ENCODE data around the gene TXNRD1. TPM values are rescaled to one million over a fixed set of nuclear protein-coding genes. Genes with fewer than 3 reads are reported as not detected.
A peak's percentile ranks its signal among the peaks of the same experiment; 100 is the strongest.

TXNRD1 gene
- total RNA-seq, 1 donor from 2014 or later, result 176 TPM

GRCh38 chr12:104280111-104280510 is 64.5 kb downstream of the TXNRD1 start:
- H3K9me3 ChIP-seq (ENCODE audit: insufficient read depth, low read depth, low read length), result no peaks in the 10 kb centered on the region
- H3K27me3 Mint-ChIP-seq (ENCODE audit: low read depth, unreplicated experiment), result no peaks in the 10 kb centered on the region
- H3K4me2 ChIP-seq (ENCODE audit: low read length), result peak overlapping the region; percentile 74
- peak overlapping the region; percentile 66 for H3K9ac ChIP-seq (ENCODE audit: low read length)
- H3K36me3 ChIP-seq (ENCODE audit: insufficient read depth, low read length), result no peaks in the 10 kb centered on the region
- peak overlapping the region; percentile 83 for H3K27ac ChIP-seq (ENCODE audit: low read depth, low read length)
- no peaks in the 10 kb centered on the region for H3K36me3 Mint-ChIP-seq (ENCODE audit: low read depth, unreplicated experiment)
- H3K79me2 ChIP-seq (ENCODE audit: insufficient read depth, low read length), result peaks cover 6% of the 10 kb centered on the region
- H3K27ac Mint-ChIP-seq (ENCODE audit: unreplicated experiment), result peak overlapping the region; percentile 73
- H3K9me3 Mint-ChIP-seq (ENCODE audit: unreplicated experiment), result no peaks in the 10 kb centered on the region
- no peak for TF ChIP-seq EZH2 (IDR thresholded peaks at IDR 0.05; ENCODE audit: insufficient read depth, low read length)
- TF ChIP-seq CTCF (IDR thresholded peaks at IDR 0.05; ENCODE audit: insufficient read depth, low read depth, low read length), result no peak
- no peaks in the 10 kb centered on the region for H4K20me1 ChIP-seq (ENCODE audit: insufficient read depth, low read length)
- H3K4me3 Mint-ChIP-seq (ENCODE audit: unreplicated experiment), result peak overlapping the region; percentile 72
- H2AFZ ChIP-seq (ENCODE audit: low read depth, low read length), result no peak overlapping the region
- H3K4me3 ChIP-seq (ENCODE audit: insufficient read depth, low read depth, low read length), result no peak overlapping the region
- no peak for DNase-seq (ENCODE audit: low read depth)
- H3K4me1 ChIP-seq (ENCODE audit: insufficient read depth, low read length), result peaks cover 35% of the 10 kb centered on the region
- no peak for FAIRE-seq
- peaks cover 25% of the 10 kb centered on the region for H3K4me1 Mint-ChIP-seq (ENCODE audit: low read depth, unreplicated experiment)
- no peaks in the 10 kb centered on the region for H3K27me3 ChIP-seq (ENCODE audit: insufficient read depth, low read length)

DNA sequence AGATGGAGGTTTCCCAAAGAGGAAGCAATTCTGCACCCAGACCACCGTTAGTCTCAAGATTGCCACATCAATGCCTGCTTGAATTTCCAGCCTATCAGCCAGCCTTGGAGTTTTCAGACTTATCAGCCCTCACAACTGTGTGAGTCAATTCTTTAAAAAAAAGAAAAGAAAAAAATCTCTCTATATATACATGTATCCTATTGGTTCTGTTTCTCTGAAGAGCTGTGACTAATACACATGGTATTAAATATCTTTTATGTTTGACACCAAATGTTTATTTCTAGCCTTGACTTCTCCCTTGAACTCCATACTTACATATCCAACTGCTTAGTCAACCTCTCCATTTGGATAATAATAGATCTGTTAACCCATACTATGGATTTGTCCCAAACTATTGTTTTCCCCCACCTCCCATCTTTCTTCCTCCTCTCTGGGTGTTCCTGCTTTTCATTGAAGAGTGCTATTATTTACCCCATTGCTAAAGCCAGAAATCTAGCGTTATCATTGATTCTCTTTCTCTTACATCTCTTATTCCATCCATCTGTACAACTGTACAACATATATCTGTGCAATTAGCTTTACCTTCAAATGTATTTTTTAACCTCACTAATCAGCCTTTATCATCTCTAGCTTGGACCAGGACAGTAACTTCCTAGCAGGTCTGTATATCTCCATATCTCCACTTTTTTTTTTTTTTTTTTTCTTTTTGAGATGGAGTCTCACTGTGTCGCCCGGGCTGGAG is 65.3 kb downstream of the TXNRD1 start:
- no peaks in the 10 kb centered on the region for H4K20me1 ChIP-seq (ENCODE audit: insufficient read depth, low read length)
- peaks cover 31% of the 10 kb centered on the region for H3K4me1 Mint-ChIP-seq (ENCODE audit: low read depth, unreplicated experiment)
- H3K36me3 Mint-ChIP-seq (ENCODE audit: low read depth, unreplicated experiment), result no peaks in the 10 kb centered on the region
- H3K4me3 ChIP-seq (ENCODE audit: insufficient read depth, low read depth, low read length), result peak overlapping the region; percentile 20
- H3K9me3 Mint-ChIP-seq (ENCODE audit: unreplicated experiment), result no peaks in the 10 kb centered on the region
- no peaks in the 10 kb centered on the region for H3K27me3 ChIP-seq (ENCODE audit: insufficient read depth, low read length)
- DNase-seq (ENCODE audit: low read depth) (peak; percentile 99), FAIRE-seq (peak; percentile 65)
- H3K4me2 ChIP-seq (ENCODE audit: low read length), result peak overlapping the region; percentile 74
- TF ChIP-seq CTCF (IDR thresholded peaks at IDR 0.05; ENCODE audit: insufficient read depth, low read depth, low read length) (no peak), EZH2 (IDR thresholded peaks at IDR 0.05; ENCODE audit: insufficient read depth, low read length) (no peak)
- peak overlapping the region; percentile 37 for H3K4me3 Mint-ChIP-seq (ENCODE audit: unreplicated experiment)
- peaks cover 6% of the 10 kb centered on the region for H3K79me2 ChIP-seq (ENCODE audit: insufficient read depth, low read length)
- no peaks in the 10 kb centered on the region for H3K9me3 ChIP-seq (ENCODE audit: insufficient read depth, low read depth, low read length)
- H3K27me3 Mint-ChIP-seq (ENCODE audit: low read depth, unreplicated experiment), result no peaks in the 10 kb centered on the region
- peak overlapping the region; percentile 83 for H3K27ac ChIP-seq (ENCODE audit: low read depth, low read length)
- H3K27ac Mint-ChIP-seq (ENCODE audit: unreplicated experiment), result peak overlapping the region; percentile 76
- peak overlapping the region; percentile 66 for H3K9ac ChIP-seq (ENCODE audit: low read length)
- H3K4me1 ChIP-seq (ENCODE audit: insufficient read depth, low read length), result peaks cover 43% of the 10 kb centered on the region
- H3K36me3 ChIP-seq (ENCODE audit: insufficient read depth, low read length), result no peaks in the 10 kb centered on the region
- H2AFZ ChIP-seq (ENCODE audit: low read depth, low read length), result peak overlapping the region; percentile 25

GRCh38 chr12:104281636-104282035 is 66.1 kb downstream of the TXNRD1 start:
- Histone ChIP-seq H3K4me2 (ENCODE audit: low read length) (peak overlapping the region; percentile 51), H3K27me3 (ENCODE audit: insufficient read depth, low read length) (no peaks in the 10 kb centered on the region), H3K36me3 (ENCODE audit: insufficient read depth, low read length) (no peaks in the 10 kb centered on the region), H2AFZ (ENCODE audit: low read depth, low read length) (no peak overlapping the region), H4K20me1 (ENCODE audit: insufficient read depth, low read length) (no peaks in the 10 kb centered on the region), H3K4me1 (ENCODE audit: insufficient read depth, low read length) (peaks cover 45% of the 10 kb centered on the region), H3K27ac (ENCODE audit: low read depth, low read length) (peak overlapping the region; percentile 74), H3K9me3 (ENCODE audit: insufficient read depth, low read depth, low read length) (no peaks in the 10 kb centered on the region), H3K79me2 (ENCODE audit: insufficient read depth, low read length) (peaks cover 6% of the 10 kb centered on the region), H3K9ac (ENCODE audit: low read length) (peak overlapping the region; percentile 26), H3K4me3 (ENCODE audit: insufficient read depth, low read depth, low read length) (no peak overlapping the region)
- Mint-ChIP-seq H3K4me1 (ENCODE audit: low read depth, unreplicated experiment) (peaks cover 37% of the 10 kb centered on the region), H3K4me3 (ENCODE audit: unreplicated experiment) (no peak overlapping the region), H3K9me3 (ENCODE audit: unreplicated experiment) (no peaks in the 10 kb centered on the region), H3K27ac (ENCODE audit: unreplicated experiment) (no peak overlapping the region), H3K27me3 (ENCODE audit: low read depth, unreplicated experiment) (no peaks in the 10 kb centered on the region), H3K36me3 (ENCODE audit: low read depth, unreplicated experiment) (no peaks in the 10 kb centered on the region)
- TF ChIP-seq EZH2 (IDR thresholded peaks at IDR 0.05; ENCODE audit: insufficient read depth, low read length), result no peak
- no peak for TF ChIP-seq CTCF (IDR thresholded peaks at IDR 0.05; ENCODE audit: insufficient read depth, low read depth, low read length)
- DNase-seq (ENCODE audit: low read depth) (peak; percentile 82), FAIRE-seq (no peak)

All from astrocyte (in vitro differentiated cells and primary cell).